GM19463 (cell line): ENCODE data around the gene ABCA12.

ENCODE experiments used
- ATAC-seq: cut with Tn5 transposase; IDR thresholded peaks from one replicate; pipeline ENCODE4 v1.9.1; 2021; ENCODE audit warnings: mild to moderate bottlenecking, moderate library complexity; ENCODE audit not compliant: unreplicated experiment

Gene ABCA12

GRCh38 chr2:215120401-215120800 is 18.0 kb downstream of the ABCA12 start:
- ATAC-seq = no peak

GRCh38 chr2:215119847-215120246 is 18.6 kb downstream of the ABCA12 start:
- no peak for ATAC-seq

GRCh38 chr2:215110918-215111317 is 27.5 kb downstream of the ABCA12 start:
- no peak for ATAC-seq

GRCh38 chr2:215107216-215108056 is 31.0 kb downstream of the ABCA12 start:
- no peak for ATAC-seq

- no peak for ATAC-seq
Observed at GRCh38 chr2:215105607-215106354, 32.6 kb downstream of the ABCA12 start.

- no peak for ATAC-seq
Observed at GRCh38 chr2:215104226-215104625, 34.2 kb downstream of the ABCA12 start.

GRCh38 chr2:215098875-215099274 is 39.6 kb downstream of the ABCA12 start:
- ATAC-seq = no peak

GRCh38 chr2:215084080-215084479 is 54.3 kb downstream of the ABCA12 start:
- ATAC-seq = no peak

GRCh38 chr2:215083146-215083545 is 55.3 kb downstream of the ABCA12 start:
- no peak for ATAC-seq

GRCh38 chr2:215082446-215082845 is 56.0 kb downstream of the ABCA12 start:
- ATAC-seq = no peak

GRCh38 chr2:215080545-215080944 is 57.9 kb downstream of the ABCA12 start:
- ATAC-seq = no peak

GRCh38 chr2:215071676-215072075 is 66.8 kb downstream of the ABCA12 start:
- no peak for ATAC-seq

GRCh38 chr2:215068399-215068798 is 70.0 kb downstream of the ABCA12 start:
- ATAC-seq = no peak

- no peak for ATAC-seq
Observed at GRCh38 chr2:215066124-215066523, 72.3 kb downstream of the ABCA12 start.

- ATAC-seq = no peak
Observed at GRCh38 chr2:215063526-215063925, 74.9 kb downstream of the ABCA12 start.

- ATAC-seq = no peak
Observed at GRCh38 chr2:215060861-215061536, 77.4 kb downstream of the ABCA12 start.

GRCh38 chr2:215059724-215060123 is 78.7 kb downstream of the ABCA12 start:
- no peak for ATAC-seq

- no peak for ATAC-seq
Observed at GRCh38 chr2:215055891-215056290, 82.5 kb downstream of the ABCA12 start.

- ATAC-seq = no peak
Observed at GRCh38 chr2:215052810-215053209, 85.6 kb downstream of the ABCA12 start.

GRCh38 chr2:215052404-215052803 is 86.0 kb downstream of the ABCA12 start:
- ATAC-seq = no peak

- no peak for ATAC-seq
Observed at GRCh38 chr2:215049341-215049740, 89.1 kb downstream of the ABCA12 start.

GRCh38 chr2:215038421-215038820 is 100.0 kb downstream of the ABCA12 start:
- ATAC-seq = no peak
